ENCODE data around the gene DNAJB6. TPM values are rescaled to one million over a fixed set of nuclear protein-coding genes. Genes with fewer than 3 reads are reported as not detected.

The DNAJB6 gene
- total RNA-seq, 3 donors from 2014 or later, result 73.8 to 136 (median 101) TPM

DNA sequence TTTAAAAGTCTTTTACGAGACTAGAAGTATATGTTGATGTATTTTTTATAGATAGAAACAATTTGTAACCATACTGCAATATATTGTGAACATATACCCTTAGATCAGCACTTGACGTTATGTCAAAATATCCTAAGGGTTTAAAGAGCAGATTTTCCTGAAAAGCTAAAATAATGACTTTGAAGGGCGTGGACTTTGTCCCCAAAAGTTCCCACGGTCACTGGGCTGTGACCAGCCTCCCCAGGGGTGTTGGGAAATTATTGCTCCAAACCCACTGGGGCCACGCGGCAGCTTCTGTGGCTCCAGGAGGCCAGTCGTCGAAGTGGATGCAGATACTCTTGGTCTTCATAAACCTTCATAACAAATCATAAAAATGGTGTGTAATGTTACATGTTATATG lies 29.9 kb downstream of the DNAJB6 start:
- intact Hi-C loops (cut with DNase I; ENCODE audit: low total_unique reads), result no loop called here

DNA sequence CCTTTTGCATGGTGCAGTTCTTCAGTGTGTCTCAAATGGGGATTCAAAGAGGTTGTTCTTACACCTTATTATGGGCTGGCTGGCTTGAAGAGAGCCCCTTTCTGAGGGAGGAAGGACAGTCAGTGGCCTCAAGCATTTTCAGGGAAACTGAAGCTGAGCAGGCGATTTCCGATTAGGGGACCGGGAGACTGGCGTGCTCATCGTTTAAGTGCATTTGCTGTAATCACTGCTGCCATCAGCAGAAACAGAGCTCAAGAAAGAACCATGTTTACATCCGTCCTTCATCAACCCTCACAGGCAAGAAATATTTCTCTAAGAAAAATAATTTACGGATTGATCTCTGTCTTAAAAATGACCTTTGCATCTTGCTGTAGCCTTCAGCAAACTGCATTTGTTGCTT lies 32.2 kb downstream of the DNAJB6 start:
- intact Hi-C loops (cut with DNase I; ENCODE audit: low total_unique reads), result no loop called here
- peaks cover 0 to 5% of the 10 kb centered on the region in 2 donors for H3K9me3 ChIP-seq
- DNase-seq (ENCODE audit: low spot score in 2 of 2), result no peak
- peaks cover 15% of the 10 kb centered on the region for H3K36me3 ChIP-seq
- TF ChIP-seq POLR2AphosphoS5 (IDR thresholded peaks at IDR 0.05) (no peak), POLR2A (IDR thresholded peaks at IDR 0.05) (no peak)
- TF ChIP-seq, protein P1, sequence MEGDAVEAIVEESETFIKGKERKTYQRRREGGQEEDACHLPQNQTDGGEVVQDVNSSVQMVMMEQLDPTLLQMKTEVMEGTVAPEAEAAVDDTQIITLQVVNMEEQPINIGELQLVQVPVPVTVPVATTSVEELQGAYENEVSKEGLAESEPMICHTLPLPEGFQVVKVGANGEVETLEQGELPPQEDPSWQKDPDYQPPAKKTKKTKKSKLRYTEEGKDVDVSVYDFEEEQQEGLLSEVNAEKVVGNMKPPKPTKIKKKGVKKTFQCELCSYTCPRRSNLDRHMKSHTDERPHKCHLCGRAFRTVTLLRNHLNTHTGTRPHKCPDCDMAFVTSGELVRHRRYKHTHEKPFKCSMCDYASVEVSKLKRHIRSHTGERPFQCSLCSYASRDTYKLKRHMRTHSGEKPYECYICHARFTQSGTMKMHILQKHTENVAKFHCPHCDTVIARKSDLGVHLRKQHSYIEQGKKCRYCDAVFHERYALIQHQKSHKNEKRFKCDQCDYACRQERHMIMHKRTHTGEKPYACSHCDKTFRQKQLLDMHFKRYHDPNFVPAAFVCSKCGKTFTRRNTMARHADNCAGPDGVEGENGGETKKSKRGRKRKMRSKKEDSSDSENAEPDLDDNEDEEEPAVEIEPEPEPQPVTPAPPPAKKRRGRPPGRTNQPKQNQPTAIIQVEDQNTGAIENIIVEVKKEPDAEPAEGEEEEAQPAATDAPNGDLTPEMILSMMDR (IDR thresholded peaks at IDR 0.05), result no peak
- H3K27ac ChIP-seq, result no peak overlapping the region
- H3K27me3 ChIP-seq, result no peaks in the 10 kb centered on the region
- H3K4me3 ChIP-seq, result no peak overlapping the region
- no peaks in the 10 kb centered on the region for H3K4me1 ChIP-seq

More for the DNA sequence above, 29.9 kb downstream of the DNAJB6 start:
- Histone ChIP-seq H3K27ac (no peak overlapping the region), H3K27me3 (no peaks in the 10 kb centered on the region), H3K4me3 (no peak overlapping the region), H3K4me1 (no peaks in the 10 kb centered on the region), H3K9me3 (peaks cover 0 to 5% of the 10 kb centered on the region in 2 donors), H3K36me3 (peaks cover 15% of the 10 kb centered on the region)
- TF ChIP-seq, protein P1 (IDR thresholded peaks at IDR 0.05), result no peak
- TF ChIP-seq POLR2A (IDR thresholded peaks at IDR 0.05) (no peak), POLR2AphosphoS5 (IDR thresholded peaks at IDR 0.05) (no peak)
- DNase-seq (ENCODE audit: low spot score in 2 of 2), result no peak

DNA sequence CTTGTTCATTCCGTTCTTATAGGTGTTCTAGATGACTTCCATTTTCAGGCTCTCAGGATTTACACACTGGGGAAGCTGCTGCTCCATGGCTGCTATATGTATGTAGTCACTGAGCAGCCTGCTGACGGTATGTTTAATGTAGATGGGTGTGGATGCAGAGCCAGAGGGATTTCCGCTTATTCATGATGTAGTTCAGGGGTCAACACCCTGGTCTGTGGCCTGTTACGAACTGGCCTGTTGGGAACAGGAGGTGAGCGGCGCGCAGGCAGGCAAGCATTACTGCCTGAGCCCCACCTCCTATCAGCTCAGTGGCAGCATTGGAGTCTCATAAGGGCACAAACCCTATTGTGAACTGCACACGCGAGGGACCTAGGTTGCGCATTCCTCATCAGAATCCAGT lies 33.9 kb downstream of the DNAJB6 start:
- no peaks in the 10 kb centered on the region for H3K4me1 ChIP-seq
- intact Hi-C loops (cut with DNase I; ENCODE audit: low total_unique reads), result loop anchor here (5.0 kb wide), 1 partner anchor 663 kb away; no protein-coding TSS in a partner anchor
- H3K9me3 ChIP-seq, result peaks cover 0 to 5% of the 10 kb centered on the region in 2 donors
- no peaks in the 10 kb centered on the region for H3K27me3 ChIP-seq
- no peak for TF ChIP-seq POLR2AphosphoS5 (IDR thresholded peaks at IDR 0.05)
- TF ChIP-seq, protein P1 (IDR thresholded peaks at IDR 0.05), result no peak
- TF ChIP-seq POLR2A (IDR thresholded peaks at IDR 0.05), result no peak
- H3K27ac ChIP-seq, result no peak overlapping the region
- DNase-seq (ENCODE audit: low spot score in 2 of 2), result no peak
- peaks cover 15% of the 10 kb centered on the region for H3K36me3 ChIP-seq
- H3K4me3 ChIP-seq, result no peak overlapping the region

DNA sequence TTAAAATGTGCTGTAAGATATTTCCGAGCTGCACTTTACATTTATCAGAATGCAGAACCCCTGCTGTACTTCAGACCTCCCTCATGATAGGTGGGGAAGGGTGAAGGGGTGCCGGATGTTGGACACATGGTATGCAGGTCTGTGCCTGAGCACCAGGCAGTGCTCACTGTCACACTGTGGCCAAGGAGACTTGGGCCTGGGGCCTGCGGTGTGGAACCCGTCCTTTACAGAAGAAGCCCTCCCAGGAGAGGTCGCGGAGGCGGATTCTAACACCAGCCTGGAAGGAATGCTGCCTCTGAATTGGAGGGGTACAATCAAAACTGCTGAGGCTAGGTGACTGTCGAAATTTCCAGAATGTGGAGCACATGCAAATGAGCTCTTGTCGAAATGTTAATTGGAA lies 34.5 kb downstream of the DNAJB6 start:
- no peak for DNase-seq (ENCODE audit: low spot score in 2 of 2)
- H3K4me3 ChIP-seq, result no peak overlapping the region
- no peaks in the 10 kb centered on the region for H3K4me1 ChIP-seq
- H3K27ac ChIP-seq, result no peak overlapping the region
- peaks cover 14% of the 10 kb centered on the region for H3K36me3 ChIP-seq
- H3K27me3 ChIP-seq, result no peaks in the 10 kb centered on the region
- TF ChIP-seq, protein P1 (IDR thresholded peaks at IDR 0.05), result no peak
- TF ChIP-seq POLR2AphosphoS5 (IDR thresholded peaks at IDR 0.05), result no peak
- intact Hi-C loops (cut with DNase I; ENCODE audit: low total_unique reads), result loop anchor here (5.0 kb wide), 1 partner anchor 664 kb away; no protein-coding TSS in a partner anchor
- peaks cover 0 to 5% of the 10 kb centered on the region in 2 donors for H3K9me3 ChIP-seq

DNA sequence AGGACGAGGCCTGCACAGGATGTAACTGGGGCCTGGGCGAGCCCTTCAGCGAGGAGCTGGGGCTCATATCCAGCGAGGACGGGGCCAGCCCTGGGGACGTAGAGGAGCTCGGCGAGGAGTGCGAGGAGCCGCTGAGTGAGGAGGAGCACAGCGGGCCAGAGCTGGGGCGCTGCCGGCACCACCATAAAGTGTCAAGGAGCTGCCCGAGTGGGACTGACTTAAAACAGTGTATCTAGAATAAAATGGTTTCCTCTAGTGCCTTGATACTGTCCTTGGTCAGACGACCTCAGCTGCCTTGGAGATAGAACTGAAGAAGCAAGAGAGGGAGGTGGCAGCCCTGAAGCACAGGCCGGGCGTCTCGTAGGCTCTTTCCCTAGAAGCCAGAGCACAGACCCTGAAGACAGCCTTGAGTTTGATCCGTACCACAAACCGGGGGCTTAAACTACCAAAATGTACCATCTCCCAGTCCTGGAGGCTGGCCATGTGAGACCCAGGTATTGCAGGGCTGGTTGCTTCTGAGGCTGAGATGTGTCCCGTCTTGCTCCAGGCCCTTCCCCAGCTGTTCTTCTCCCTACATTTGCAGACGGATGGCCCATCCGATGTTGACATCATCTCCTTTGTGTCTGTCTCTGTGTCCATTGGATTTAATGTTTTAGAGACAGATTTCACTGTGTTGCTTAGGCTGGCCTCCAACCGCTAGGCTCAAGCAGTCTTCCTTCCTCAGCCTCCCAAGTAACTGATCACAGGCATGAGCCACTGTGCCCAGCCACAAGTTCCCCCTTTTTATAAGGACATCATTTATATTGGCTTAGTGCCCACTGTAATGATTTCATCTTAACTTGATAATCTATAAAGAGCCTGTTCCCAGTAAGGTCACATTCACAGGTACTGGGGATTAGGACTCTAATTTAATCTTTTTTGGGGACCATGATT lies 35.8 kb downstream of the DNAJB6 start:
- H3K27ac ChIP-seq, result no peak overlapping the region
- no peaks in the 10 kb centered on the region for H3K27me3 ChIP-seq
- intact Hi-C loops (cut with DNase I; ENCODE audit: low total_unique reads), result loop anchor here (5.0 kb wide), 1 partner anchor 665 kb away; no protein-coding TSS in a partner anchor
- TF ChIP-seq, protein P1 (IDR thresholded peaks at IDR 0.05), result no peak
- no peak for TF ChIP-seq POLR2AphosphoS5 (IDR thresholded peaks at IDR 0.05)
- TF ChIP-seq POLR2A (IDR thresholded peaks at IDR 0.05), result no peak
- H3K9me3 ChIP-seq, result no peaks in the 10 kb centered on the region
- no peak for DNase-seq (ENCODE audit: low spot score in 2 of 2)
- H3K36me3 ChIP-seq, result peaks cover 5% of the 10 kb centered on the region
- H3K4me3 ChIP-seq, result no peak overlapping the region
- no peaks in the 10 kb centered on the region for H3K4me1 ChIP-seq
